K562 (cell line): Measurements from ENCODE around the gene NFKBIB. TPM values are rescaled to one million over a fixed set of nuclear protein-coding genes. Genes with fewer than 3 reads are reported as not detected.

Source experiments
- ARID1B ChIP-seq: fragments of 450-650 bp; IDR thresholded peaks from 2 replicates; pipeline ENCODE4 v1.6.1; 2016; ENCODE audit warnings: antibody characterized with exemption, mild to moderate bottlenecking, inconsistent platforms
- CBX1 ChIP-seq: sonication (generic); IDR thresholded peaks from 2 replicates; pipeline ENCODE4 v1.6.1; 2016; ENCODE audit warnings: antibody characterized with exemption, low read depth, mild to moderate bottlenecking
- CBX5 ChIP-seq: IDR thresholded peaks from 2 replicates; pipeline ENCODE4 v1.6.1; 2014; ENCODE audit warnings: low read depth, borderline replicate concordance
- CHD4 ChIP-seq: fragments of 200-600 bp; sonication (generic); IDR thresholded peaks from 3 replicates; pipeline ENCODE4 v1.6.1; 2012; ENCODE audit warnings: low read depth, mild to moderate bottlenecking, mixed read lengths, low read length, inconsistent platforms; ENCODE audit not compliant: insufficient read depth, insufficient replicate concordance, poor library complexity, severe bottlenecking
- ESRRB ChIP-seq: fragments of 250-450 bp; sonication (Bioruptor Pico); IDR thresholded peaks from 2 replicates; pipeline ENCODE4 v1.5.0; 2020; ENCODE audit warnings: mild to moderate bottlenecking, moderate library complexity, borderline replicate concordance
- FOS ChIP-seq: IDR thresholded peaks from 3 replicates; pipeline ENCODE4 v1.6.1; 2011; ENCODE audit not compliant: insufficient read length; ENCODE audit errors: extremely low read depth
- GTF2A2 ChIP-seq: IDR thresholded peaks from 2 replicates; pipeline ENCODE4 v1.6.1; 2016; ENCODE audit warnings: mild to moderate bottlenecking, missing genetic modification characterization, missing compliant biosample characterization
- HDAC2 ChIP-seq: fragments of 450-650 bp; IDR thresholded peaks from 2 replicates; pipeline ENCODE4 v1.6.1; 2016; ENCODE audit warnings: mild to moderate bottlenecking
- HDGF ChIP-seq: fragments of 450-650 bp; IDR thresholded peaks from 2 replicates; pipeline ENCODE4 v1.6.1; 2016
- HNRNPH1 ChIP-seq: fragments of 200-400 bp; formaldehyde crosslinking; optimal IDR thresholded peaks from 2 replicates; pipeline ENCODE3; 2017; ENCODE audit warnings: low read depth, mild to moderate bottlenecking, low read length, moderate library complexity
- MCM2 ChIP-seq: fragments of 450-650 bp; IDR thresholded peaks from 2 replicates; pipeline ENCODE4 v1.6.1; 2017; ENCODE audit warnings: low read depth, mild to moderate bottlenecking
- MIER1 ChIP-seq: fragments of 450-650 bp; IDR thresholded peaks from 2 replicates; pipeline ENCODE4 v1.6.1; 2016; ENCODE audit warnings: antibody characterized with exemption, mild to moderate bottlenecking, low read depth
- NEUROD1 ChIP-seq: fragments of 150-350 bp; IDR thresholded peaks from 2 replicates; pipeline ENCODE4 v1.6.1; 2014; ENCODE audit warnings: borderline replicate concordance, low read length, low read depth; ENCODE audit not compliant: partially characterized antibody
- NR4A1 ChIP-seq, 2 experiments: fragments of 250-450 bp in 1 of 2; fragments of 450-650 bp in 1 of 2; sonication (Bioruptor Pico) in 1 of 2; IDR thresholded peaks; 2 replicates each; pipeline versions ENCODE4 v1.4.0 to v1.6.1; 2016 to 2020; ENCODE audit warnings: mild to moderate bottlenecking in 2 of 2, missing compliant biosample characterization in 1 of 2, missing genetic modification characterization in 1 of 2, moderate library complexity in 1 of 2
- POLR3A ChIP-seq: IDR thresholded peaks from 2 replicates; pipeline ENCODE4 v1.6.1; 2011; ENCODE audit warnings: borderline replicate concordance, mild to moderate bottlenecking, moderate library complexity; ENCODE audit not compliant: insufficient read length, insufficient read depth; ENCODE audit errors: extremely low read depth
- PPARD ChIP-seq: fragments of 250-450 bp; sonication (Bioruptor Pico); IDR thresholded peaks from 2 replicates; pipeline ENCODE4 v1.8.0; 2022; ENCODE audit warnings: inconsistent platforms, mild to moderate bottlenecking, moderate library complexity
- RBM17 ChIP-seq: fragments of 200-400 bp; formaldehyde crosslinking; IDR thresholded peaks from 2 replicates; pipeline ENCODE4 v1.6.1; 2017; ENCODE audit warnings: low read depth, mild to moderate bottlenecking, low read length, borderline replicate concordance
- SIN3B ChIP-seq: fragments of 450-650 bp; IDR thresholded peaks from 2 replicates; pipeline ENCODE4 v1.6.1; 2017; ENCODE audit warnings: low read depth, mild to moderate bottlenecking, moderate library complexity
- TAF9B ChIP-seq: fragments of 450-650 bp; IDR thresholded peaks from 2 replicates; pipeline ENCODE4 v1.6.1; 2018; ENCODE audit warnings: mild to moderate bottlenecking; ENCODE audit not compliant: partially characterized antibody
- ZNF184 ChIP-seq: sonication (generic); formaldehyde crosslinking; IDR thresholded peaks from 2 replicates; pipeline ENCODE4 v1.5.0; 2020; ENCODE audit warnings: missing genetic modification reagents
- ZNF445 ChIP-seq: fragments of 250-450 bp; sonication (Bioruptor Pico); IDR thresholded peaks from 2 replicates; pipeline ENCODE4 v1.4.0; 2020; ENCODE audit warnings: low read depth, mild to moderate bottlenecking, moderate library complexity
- ZNF717 ChIP-seq: fragments of 250-450 bp; sonication (Bioruptor Pico); IDR thresholded peaks from 2 replicates; pipeline ENCODE4 v1.5.0; 2021
- ZNF76 ChIP-seq: fragments of 250-450 bp; sonication (Bioruptor Pico); IDR thresholded peaks from 2 replicates; pipeline ENCODE4 v1.4.0; 2020; ENCODE audit warnings: mild to moderate bottlenecking, moderate library complexity, borderline replicate concordance
- polyA plus RNA-seq, 8 experiments: library from polyadenylated mRNA; depleted of rRNA in 4 of 8; stranded (reverse) in 5 of 8; unstranded in 3 of 8; fragments of >200 nt; fragmentation: Nextera tagmentation in 2 of 8; fragmentation: Illumina TruSeq in 1 of 8; extraction: Ambion mirVana in 2 of 8; extraction: Trizol in 1 of 8; gene quantifications; 2 replicates each; pipeline versions ENCODE4 v1.2.1 to v1.2.3, GENCODE V29; 2011 to 2014; ENCODE audit warnings: inconsistent platforms in 1 of 8, missing spikeins in 1 of 8
- total RNA-seq, 7 experiments: library from RNA; depleted of rRNA in 6 of 7; stranded (reverse); fragments of >200 nt in 6 of 7; fragmentation: Illumina TruSeq in 2 of 7; extraction: Trizol in 2 of 7; gene quantifications; 2 replicates each; pipeline versions ENCODE4 v1.2.1 to v1.2.3, GENCODE V29; 2011 to 2021; ENCODE audit warnings: low replicate concordance in 1 of 7
- TF ChIP-seq, protein P1 (sequence below), 3 experiments: fragments of 200-800 bp in 1 of 3; sonication (Bioruptor generic) in 1 of 3; sonication (generic) in 1 of 3; formaldehyde crosslinking in 1 of 3; IDR thresholded peaks; 2 replicates each; pipeline versions ENCODE4 v1.6.1 to v1.8.0; 2016 to 2022; ENCODE audit warnings: mild to moderate bottlenecking in 2 of 3, missing compliant biosample characterization in 2 of 3, missing genetic modification characterization in 2 of 3, missing genetic modification reagents in 1 of 3
- TF ChIP-seq, protein P2 (sequence below): sonication (generic); formaldehyde crosslinking; IDR thresholded peaks from 2 replicates; pipeline ENCODE4 v1.8.0; 2022; ENCODE audit warnings: mild to moderate bottlenecking, missing genetic modification reagents

Gene NFKBIB
- total and polyA plus RNA-seq, 9 of the 15 experiments (the other 6 are each of a cell fraction or from before 2014, with no cell fraction given): 1.5 to 44.9 (median 10.4) TPM

DNA sequence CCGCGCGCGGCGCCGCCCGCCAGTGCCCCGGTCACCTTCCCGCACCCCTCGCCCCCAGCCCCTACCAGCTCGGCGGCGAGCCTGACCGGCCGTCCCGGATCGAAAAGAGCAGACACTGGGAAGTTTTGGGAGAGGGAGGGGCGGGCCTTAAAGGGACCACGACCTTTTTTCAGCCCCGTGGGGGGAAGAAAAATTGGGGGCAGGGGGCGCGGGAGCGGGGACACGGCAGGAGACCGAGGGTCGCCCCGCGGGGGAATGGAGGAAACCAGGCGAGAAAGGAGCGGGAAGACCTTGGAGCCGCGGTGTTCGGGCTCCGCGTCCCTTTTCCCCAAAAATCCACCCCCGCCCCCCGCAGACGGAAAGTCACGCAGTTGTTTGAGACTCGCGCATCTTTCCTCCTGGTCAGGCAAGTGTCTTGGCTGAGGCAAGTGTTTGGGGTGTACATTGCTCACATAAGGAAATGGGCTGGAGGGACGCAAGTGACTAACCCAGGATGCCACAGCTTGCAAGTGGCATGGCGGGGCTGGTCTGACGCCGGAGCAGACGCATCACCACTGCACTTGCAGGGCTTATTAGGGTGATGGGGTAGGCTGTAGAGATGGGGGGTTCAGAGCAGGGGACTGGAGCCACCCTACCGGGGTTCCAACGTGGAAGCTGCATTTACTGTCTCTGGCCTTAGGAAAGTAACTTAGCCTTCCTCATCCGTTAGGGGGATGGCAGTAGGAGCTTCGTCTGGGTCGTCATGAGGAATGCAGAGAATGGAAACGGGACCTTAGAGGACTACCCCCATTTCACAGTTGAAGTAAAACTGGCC, 47.3 kb upstream of the NFKBIB start (continued):
- TF ChIP-seq, protein P1, sequence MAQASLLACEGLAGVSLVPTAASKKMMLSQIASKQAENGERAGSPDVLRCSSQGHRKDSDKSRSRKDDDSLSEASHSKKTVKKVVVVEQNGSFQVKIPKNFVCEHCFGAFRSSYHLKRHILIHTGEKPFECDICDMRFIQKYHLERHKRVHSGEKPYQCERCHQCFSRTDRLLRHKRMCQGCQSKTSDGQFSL (CRISPR knock-in tag; IDR thresholded peaks at IDR 0.05): no peak
- TF ChIP-seq, protein P1 (tag; IDR thresholded peaks at IDR 0.05): peak in 1 of 2 experiments; percentile 84; a peak in 2 of 4 replicates
- no peak for TF ChIP-seq HNRNPH1
- no peak for TF ChIP-seq MCM2
- no peak for TF ChIP-seq POLR3A
- TF ChIP-seq HDAC2: peak; percentile 33; the same call in 1 of the 2 replicates
- TF ChIP-seq TAF9B: no peak
- TF ChIP-seq SIN3B: no peak
- no peak for TF ChIP-seq FOS
- no peak for TF ChIP-seq MIER1
- TF ChIP-seq ZNF76: no peak
- no peak for TF ChIP-seq ZNF184 (CRISPR knock-in tag)
- TF ChIP-seq ESRRB (CRISPR knock-in tag): no peak
- no peak for TF ChIP-seq CHD4
- peak; percentile 13 for TF ChIP-seq NEUROD1
- no peak for TF ChIP-seq RBM17
- TF ChIP-seq ZNF717 (CRISPR knock-in tag): no peak
- TF ChIP-seq ARID1B: no peak
- no peak for TF ChIP-seq CBX5
- TF ChIP-seq NR4A1 (CRISPR knock-in tag; IDR thresholded peaks at IDR 0.05): no peak
- TF ChIP-seq NR4A1 (tag; IDR thresholded peaks at IDR 0.05): no peak
- TF ChIP-seq, protein P2, sequence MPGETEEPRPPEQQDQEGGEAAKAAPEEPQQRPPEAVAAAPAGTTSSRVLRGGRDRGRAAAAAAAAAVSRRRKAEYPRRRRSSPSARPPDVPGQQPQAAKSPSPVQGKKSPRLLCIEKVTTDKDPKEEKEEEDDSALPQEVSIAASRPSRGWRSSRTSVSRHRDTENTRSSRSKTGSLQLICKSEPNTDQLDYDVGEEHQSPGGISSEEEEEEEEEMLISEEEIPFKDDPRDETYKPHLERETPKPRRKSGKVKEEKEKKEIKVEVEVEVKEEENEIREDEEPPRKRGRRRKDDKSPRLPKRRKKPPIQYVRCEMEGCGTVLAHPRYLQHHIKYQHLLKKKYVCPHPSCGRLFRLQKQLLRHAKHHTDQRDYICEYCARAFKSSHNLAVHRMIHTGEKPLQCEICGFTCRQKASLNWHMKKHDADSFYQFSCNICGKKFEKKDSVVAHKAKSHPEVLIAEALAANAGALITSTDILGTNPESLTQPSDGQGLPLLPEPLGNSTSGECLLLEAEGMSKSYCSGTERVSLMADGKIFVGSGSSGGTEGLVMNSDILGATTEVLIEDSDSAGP (CRISPR knock-in tag): peak; percentile 97
- TF ChIP-seq HDGF: peak; percentile 78; the same call in 1 of the 2 replicates
- TF ChIP-seq ZNF445: no peak
- no peak for TF ChIP-seq PPARD
- no peak for TF ChIP-seq GTF2A2 (tag)
- no peak for TF ChIP-seq CBX1
